ENCODE results near the gene HIVEP3. TPM values are rescaled to one million over a fixed set of nuclear protein-coding genes. Genes with fewer than 3 reads are reported as not detected.
A peak's percentile ranks its signal among the peaks of the same experiment; 100 is the strongest.

Gene HIVEP3
- total RNA-seq, 1 donor, result 1.2 TPM

DNA sequence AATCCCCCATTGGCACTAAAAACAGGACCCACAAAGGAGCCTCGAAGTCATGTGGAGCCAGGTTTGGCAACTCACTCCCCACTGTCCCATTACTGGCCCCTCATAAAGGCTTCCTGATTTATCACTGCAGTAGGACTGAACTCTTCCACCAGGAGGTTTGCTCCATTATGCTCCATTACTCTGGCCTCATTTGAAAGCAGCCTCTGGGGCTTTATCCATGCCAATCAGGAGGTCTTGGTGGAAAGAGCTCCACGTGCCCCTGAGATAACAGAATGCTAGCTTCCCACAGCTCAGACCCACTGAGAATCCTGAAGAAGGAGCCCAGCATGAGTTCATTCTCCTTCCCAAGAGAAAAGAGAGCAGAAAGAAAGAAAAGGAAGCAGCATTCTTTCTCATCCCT is 76.4 kb downstream of the HIVEP3 start:
- H3K4me3 ChIP-seq (ENCODE audit: low read depth, low read length), result no peak overlapping the region
- no peak for DNase-seq (ENCODE audit: low read depth)
- TF ChIP-seq, protein P1, sequence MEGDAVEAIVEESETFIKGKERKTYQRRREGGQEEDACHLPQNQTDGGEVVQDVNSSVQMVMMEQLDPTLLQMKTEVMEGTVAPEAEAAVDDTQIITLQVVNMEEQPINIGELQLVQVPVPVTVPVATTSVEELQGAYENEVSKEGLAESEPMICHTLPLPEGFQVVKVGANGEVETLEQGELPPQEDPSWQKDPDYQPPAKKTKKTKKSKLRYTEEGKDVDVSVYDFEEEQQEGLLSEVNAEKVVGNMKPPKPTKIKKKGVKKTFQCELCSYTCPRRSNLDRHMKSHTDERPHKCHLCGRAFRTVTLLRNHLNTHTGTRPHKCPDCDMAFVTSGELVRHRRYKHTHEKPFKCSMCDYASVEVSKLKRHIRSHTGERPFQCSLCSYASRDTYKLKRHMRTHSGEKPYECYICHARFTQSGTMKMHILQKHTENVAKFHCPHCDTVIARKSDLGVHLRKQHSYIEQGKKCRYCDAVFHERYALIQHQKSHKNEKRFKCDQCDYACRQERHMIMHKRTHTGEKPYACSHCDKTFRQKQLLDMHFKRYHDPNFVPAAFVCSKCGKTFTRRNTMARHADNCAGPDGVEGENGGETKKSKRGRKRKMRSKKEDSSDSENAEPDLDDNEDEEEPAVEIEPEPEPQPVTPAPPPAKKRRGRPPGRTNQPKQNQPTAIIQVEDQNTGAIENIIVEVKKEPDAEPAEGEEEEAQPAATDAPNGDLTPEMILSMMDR (IDR thresholded peaks at IDR 0.05; ENCODE audit: insufficient read depth, low read length), result no peak

DNA sequence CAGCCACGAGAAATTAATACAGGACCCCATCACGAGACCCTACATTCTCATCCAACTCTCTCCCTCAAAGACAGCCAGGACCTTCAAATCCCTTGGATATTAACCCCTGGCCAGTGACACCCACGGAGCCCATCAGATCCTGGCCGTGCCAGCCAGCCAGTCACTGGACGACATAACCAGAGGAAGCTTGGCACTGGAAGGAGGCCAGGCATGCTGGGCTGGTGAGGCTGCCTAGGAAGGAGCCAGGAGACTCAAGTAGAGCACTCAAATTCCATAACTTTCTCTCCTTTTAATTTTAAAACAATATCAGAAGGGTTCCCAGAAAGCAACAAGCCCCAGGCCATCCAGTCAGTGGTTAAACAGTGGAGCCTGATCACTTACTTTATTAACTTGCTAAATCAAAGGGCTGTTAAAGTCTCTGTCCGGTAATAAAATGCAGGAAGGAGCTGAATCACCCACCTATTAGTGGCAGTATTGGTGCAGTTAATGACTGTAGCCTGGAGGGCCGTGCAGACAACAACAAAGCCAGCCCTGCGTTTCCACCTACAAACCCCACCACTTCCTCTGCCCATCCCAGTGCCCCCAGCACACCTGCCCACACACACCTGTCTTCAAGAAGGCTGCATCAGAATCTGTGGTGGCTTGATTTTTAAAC is 78.0 kb downstream of the HIVEP3 start:
- TF ChIP-seq, protein P1 (IDR thresholded peaks at IDR 0.05; ENCODE audit: insufficient read depth, low read length), result no peak
- no peak overlapping the region for H3K4me3 ChIP-seq (ENCODE audit: low read depth, low read length)
- DNase-seq (ENCODE audit: low read depth), result no peak

DNA sequence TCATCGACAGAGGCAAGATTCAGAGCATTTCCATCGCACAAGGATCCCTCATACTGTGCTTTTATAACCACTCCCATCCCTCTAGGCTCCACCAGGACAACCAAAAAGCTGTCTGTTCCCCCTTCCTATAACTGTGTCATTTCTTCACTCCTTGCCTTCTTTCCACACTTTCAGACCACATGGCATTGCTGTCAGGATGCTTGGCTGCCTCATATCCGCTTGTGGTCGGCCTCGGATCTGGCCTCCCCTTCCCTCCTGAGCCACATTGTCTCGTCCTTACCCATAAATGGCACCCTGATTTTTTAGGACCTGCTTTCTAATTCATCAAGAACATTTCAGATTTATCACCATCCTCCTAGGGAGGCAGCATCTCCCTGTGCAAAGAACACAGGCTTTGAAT is 80.5 kb downstream of the HIVEP3 start:
- TF ChIP-seq, protein P1 (IDR thresholded peaks at IDR 0.05; ENCODE audit: insufficient read depth, low read length), result no peak
- no peak overlapping the region for H3K4me3 ChIP-seq (ENCODE audit: low read depth, low read length)
- DNase-seq (ENCODE audit: low read depth), result no peak

DNA sequence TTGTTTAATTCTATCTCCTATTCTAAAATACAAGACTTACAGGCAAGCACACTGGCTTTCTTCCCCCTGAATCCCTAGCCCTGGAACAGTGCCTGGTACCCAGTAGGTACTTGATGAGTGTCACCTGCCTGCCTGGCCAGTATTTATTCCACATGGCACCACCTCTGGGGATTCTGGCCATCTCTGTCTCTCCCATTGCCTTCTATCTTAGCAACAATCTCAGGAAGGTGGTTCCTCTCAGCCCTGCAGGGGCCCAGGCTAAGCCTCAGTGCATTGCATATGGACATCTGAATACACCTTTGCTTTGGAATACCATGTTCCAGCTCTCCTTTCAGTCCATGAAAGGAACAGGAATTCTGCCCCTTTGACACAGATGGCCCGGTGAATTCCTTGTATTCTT is 81.0 kb downstream of the HIVEP3 start:
- TF ChIP-seq, protein P1 (IDR thresholded peaks at IDR 0.05; ENCODE audit: insufficient read depth, low read length), result no peak
- no peak for DNase-seq (ENCODE audit: low read depth)

DNA sequence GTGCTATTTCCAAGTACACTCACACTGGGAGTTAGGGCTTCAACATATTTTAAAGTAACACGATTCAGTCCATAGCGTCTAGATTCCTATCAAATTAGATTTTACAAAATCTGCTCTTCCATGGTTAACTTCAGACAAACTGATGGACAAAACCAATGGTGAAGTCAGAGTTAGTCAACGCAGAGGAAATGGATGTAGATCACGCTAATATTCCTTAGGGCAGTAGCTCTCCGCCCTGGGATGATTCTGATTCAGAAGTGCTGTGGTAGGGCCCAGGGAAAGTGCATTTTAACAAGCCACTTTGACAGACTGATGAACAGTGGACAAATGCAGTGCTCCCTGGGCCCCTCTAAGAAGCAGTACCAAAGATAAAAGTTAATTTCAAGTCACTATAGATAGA is 83.2 kb downstream of the HIVEP3 start:
- DNase-seq (ENCODE audit: low read depth), result no peak
- TF ChIP-seq, protein P1 (IDR thresholded peaks at IDR 0.05; ENCODE audit: insufficient read depth, low read length), result no peak

More for the DNA sequence above, 81.0 kb downstream of the HIVEP3 start:
- no peak overlapping the region for H3K4me3 ChIP-seq (ENCODE audit: low read depth, low read length)

DNA sequence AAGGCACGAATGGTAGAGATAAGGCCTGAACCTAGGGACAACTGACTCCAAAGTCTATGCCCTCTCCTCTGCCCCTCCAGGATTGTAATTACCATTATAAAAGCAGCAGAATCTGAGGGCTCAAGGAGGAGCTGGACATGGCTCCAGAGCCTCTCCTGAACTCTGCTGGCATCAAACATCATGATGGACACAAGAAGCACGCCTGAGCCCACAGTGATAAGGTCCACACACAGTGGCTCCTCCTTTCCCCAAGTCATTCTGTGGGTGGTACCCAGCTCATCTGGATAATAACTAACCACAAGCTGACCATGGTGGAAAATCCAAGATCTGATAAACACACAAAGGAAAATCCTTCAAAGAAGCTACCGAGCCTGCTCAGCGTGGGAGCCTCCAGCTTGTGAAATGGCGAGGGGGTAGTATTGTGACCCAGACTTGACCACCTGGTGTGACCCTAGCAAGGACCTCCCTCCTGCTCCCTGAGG is 85.2 kb downstream of the HIVEP3 start:
- TF ChIP-seq, protein P1 (IDR thresholded peaks at IDR 0.05; ENCODE audit: insufficient read depth, low read length), result no peak
- DNase-seq (ENCODE audit: low read depth), result no peak
- H3K4me3 ChIP-seq (ENCODE audit: low read depth, low read length), result no peak overlapping the region

More for the DNA sequence above, 83.2 kb downstream of the HIVEP3 start:
- H3K4me3 ChIP-seq (ENCODE audit: low read depth, low read length), result no peak overlapping the region

DNA sequence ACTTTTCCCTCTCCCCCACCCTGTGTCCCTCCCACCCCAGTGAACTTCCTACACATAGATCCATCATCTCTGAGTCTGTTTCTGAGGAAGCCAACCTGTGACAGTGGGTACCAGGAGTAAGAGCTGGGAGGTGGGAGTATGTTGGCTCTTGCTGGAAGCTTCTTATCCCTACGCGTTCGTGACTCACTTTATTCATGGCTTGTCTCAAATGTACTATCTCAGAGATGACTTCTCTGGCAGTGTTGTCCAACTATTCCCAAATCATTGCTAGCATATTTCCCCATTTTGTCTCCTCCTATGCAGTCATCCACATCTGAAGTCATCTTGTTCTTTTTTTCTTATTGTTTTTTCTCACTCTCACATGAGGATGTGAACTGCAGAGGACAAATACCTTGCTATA is 88.0 kb downstream of the HIVEP3 start:
- TF ChIP-seq, protein P1 (IDR thresholded peaks at IDR 0.05; ENCODE audit: insufficient read depth, low read length), result no peak
- peak; percentile 93 for DNase-seq (ENCODE audit: low read depth)

More for the DNA sequence above, 88.0 kb downstream of the HIVEP3 start:
- H3K4me3 ChIP-seq (ENCODE audit: low read depth, low read length), result no peak overlapping the region

All from fibroblast of the aortic adventitia (primary cell).